ENCODE data around the gene CDV3. TPM values are rescaled to one million over a fixed set of nuclear protein-coding genes. Genes with fewer than 3 reads are reported as not detected.

The CDV3 gene
- total and polyA plus RNA-seq, 4 donors, result 48.8 to 153 (median 93.7) TPM

- H3K9me3 ChIP-seq (ENCODE audit: control insufficient read depth, low read length), result no peaks in the 10 kb centered on the region
- peak; percentile 97 for ATAC-seq (ENCODE audit: low FRiP score)
- WGBS, 2 donors, result 0 to 1% methylated on average over 33 of the region's 33 CpGs
- peak; percentile 100 for DNase-seq
- H3K27ac ChIP-seq (ENCODE audit: low read depth in 1 of 2, low read length in 2 of 2), result peak overlapping the region in 1 of 2 donors; percentile 97
- H3K36me3 ChIP-seq (ENCODE audit: control insufficient read depth in 1 of 2, insufficient read depth in 2 of 2, low read length in 1 of 2), result no peaks in the 10 kb centered on the region
- intact Hi-C loops (cut with DNase I), result loop anchor here (2.0 to 10.0 kb wide), 2 partner anchors 848 to 850 kb away; partner anchors contain the start of gene NPHP3 (in 2 of the 2)
- peaks cover 5% of the 10 kb centered on the region in 2 donors for H3K4me1 ChIP-seq (ENCODE audit: control insufficient read depth in 1 of 2, insufficient read depth in 2 of 2, low read length in 2 of 2)
- peak overlapping the region in 1 of 2 donors; percentile 27 for H3K4me3 ChIP-seq (ENCODE audit: low read length in 2 of 2)
- H3K27me3 ChIP-seq (ENCODE audit: control insufficient read depth in 1 of 2, insufficient read depth in 2 of 2, low read length in 1 of 2), result no peaks in the 10 kb centered on the region
These were observed 345 bp upstream of the CDV3 start for GRCh38 chr3:133573054-133573628.

GRCh38 chr3:133574260-133574881 is 885 bp downstream of the CDV3 start:
- ATAC-seq (ENCODE audit: low FRiP score), result peak; percentile 62
- Histone ChIP-seq H3K27ac (ENCODE audit: low read depth in 1 of 2, low read length in 2 of 2) (peak overlapping the region; percentile 99 to 100), H3K9me3 (ENCODE audit: control insufficient read depth, low read length) (no peaks in the 10 kb centered on the region), H3K27me3 (ENCODE audit: control insufficient read depth in 1 of 2, insufficient read depth in 2 of 2, low read length in 1 of 2) (no peaks in the 10 kb centered on the region), H3K36me3 (ENCODE audit: control insufficient read depth in 1 of 2, insufficient read depth in 2 of 2, low read length in 1 of 2) (no peaks in the 10 kb centered on the region), H3K4me3 (ENCODE audit: low read length in 2 of 2) (peak overlapping the region; percentile 99 to 100), H3K4me1 (ENCODE audit: control insufficient read depth in 1 of 2, insufficient read depth in 2 of 2, low read length in 2 of 2) (peaks cover 3 to 5% of the 10 kb centered on the region in 2 donors)
- peak; percentile 83 to 93 for DNase-seq
- intact Hi-C loops (cut with DNase I), result loop anchor here in 1 of 2 donors (10.0 kb wide), 1 partner anchor 850 kb away; the partner anchor contains the start of gene NPHP3
- WGBS, 2 donors, result 0% methylated on average over 23 to 54 of the region's 54 CpGs

GRCh38 chr3:133575086-133575485 is 1.6 kb downstream of the CDV3 start:
- intact Hi-C loops (cut with DNase I), result loop anchor here (5.0 to 10.0 kb wide), 3 partner anchors 88 to 850 kb away; partner anchors contain the start of gene NPHP3 (in 1 of the 2)
- Histone ChIP-seq H3K27me3 (ENCODE audit: control insufficient read depth in 1 of 2, insufficient read depth in 2 of 2, low read length in 1 of 2) (no peaks in the 10 kb centered on the region), H3K36me3 (ENCODE audit: control insufficient read depth in 1 of 2, insufficient read depth in 2 of 2, low read length in 1 of 2) (peaks cover 0 to 3% of the 10 kb centered on the region in 2 donors), H3K9me3 (ENCODE audit: control insufficient read depth, low read length) (no peaks in the 10 kb centered on the region), H3K27ac (ENCODE audit: low read depth in 1 of 2, low read length in 2 of 2) (peak overlapping the region; percentile 60 to 100), H3K4me3 (ENCODE audit: low read length in 2 of 2) (peak overlapping the region; percentile 99 to 100), H3K4me1 (ENCODE audit: control insufficient read depth in 1 of 2, insufficient read depth in 2 of 2, low read length in 2 of 2) (peaks cover 2 to 5% of the 10 kb centered on the region in 2 donors)
- DNase-seq (no peak), ATAC-seq (ENCODE audit: low FRiP score) (no peak)
- WGBS, 2 donors, result 25 to 29% methylated on average over 4 of the region's 4 CpGs

GRCh38 chr3:133576169-133576568 is 2.7 kb downstream of the CDV3 start:
- ATAC-seq (ENCODE audit: low FRiP score) (no peak), DNase-seq (no peak)
- H3K27ac ChIP-seq (ENCODE audit: low read depth in 1 of 2, low read length in 2 of 2), result no peak overlapping the region
- peaks cover 2 to 5% of the 10 kb centered on the region in 2 donors for H3K4me1 ChIP-seq (ENCODE audit: control insufficient read depth in 1 of 2, insufficient read depth in 2 of 2, low read length in 2 of 2)
- intact Hi-C loops (cut with DNase I), result loop anchor here (5.0 to 10.0 kb wide), 3 partner anchors 89 to 851 kb away; partner anchors contain the start of gene NPHP3 (in 1 of the 2)
- peaks cover 0 to 3% of the 10 kb centered on the region in 2 donors for H3K36me3 ChIP-seq (ENCODE audit: control insufficient read depth in 1 of 2, insufficient read depth in 2 of 2, low read length in 1 of 2)
- WGBS, 2 donors, result 1 to 4% methylated on average over 3 of the region's 3 CpGs
- no peaks in the 10 kb centered on the region for H3K27me3 ChIP-seq (ENCODE audit: control insufficient read depth in 1 of 2, insufficient read depth in 2 of 2, low read length in 1 of 2)
- peak overlapping the region; percentile 39 to 47 for H3K4me3 ChIP-seq (ENCODE audit: low read length in 2 of 2)
- H3K9me3 ChIP-seq (ENCODE audit: control insufficient read depth, low read length), result no peaks in the 10 kb centered on the region

- 3 to 5% methylated on average over 1 of the region's 1 CpG for WGBS, 2 donors
- H3K4me1 ChIP-seq (ENCODE audit: control insufficient read depth in 1 of 2, insufficient read depth in 2 of 2, low read length in 2 of 2), result peaks cover 2 to 5% of the 10 kb centered on the region in 2 donors
- H3K4me3 ChIP-seq (ENCODE audit: low read length in 2 of 2), result no peak overlapping the region
- intact Hi-C loops (cut with DNase I), result loop anchor here (5.0 to 10.0 kb wide), 3 partner anchors 91 to 854 kb away; partner anchors contain the start of gene NPHP3 (in 1 of the 2)
- ATAC-seq (ENCODE audit: low FRiP score), result no peak
- no peaks in the 10 kb centered on the region for H3K9me3 ChIP-seq (ENCODE audit: control insufficient read depth, low read length)
- DNase-seq, result no peak
- H3K36me3 ChIP-seq (ENCODE audit: control insufficient read depth in 1 of 2, insufficient read depth in 2 of 2, low read length in 1 of 2), result peaks cover 5% of the 10 kb centered on the region in 2 donors
- H3K27me3 ChIP-seq (ENCODE audit: control insufficient read depth in 1 of 2, insufficient read depth in 2 of 2, low read length in 1 of 2), result no peaks in the 10 kb centered on the region
- no peak overlapping the region for H3K27ac ChIP-seq (ENCODE audit: low read depth in 1 of 2, low read length in 2 of 2)
These were observed 5.2 kb downstream of the CDV3 start for GRCh38 chr3:133578548-133579191.

- H3K27ac ChIP-seq (ENCODE audit: low read depth in 1 of 2, low read length in 2 of 2), result no peak overlapping the region
- H3K4me3 ChIP-seq (ENCODE audit: low read length in 2 of 2), result no peak overlapping the region
- no peaks in the 10 kb centered on the region for H3K27me3 ChIP-seq (ENCODE audit: control insufficient read depth in 1 of 2, insufficient read depth in 2 of 2, low read length in 1 of 2)
- no peak for DNase-seq
- no peak for ATAC-seq (ENCODE audit: low FRiP score)
- no peaks in the 10 kb centered on the region for H3K9me3 ChIP-seq (ENCODE audit: control insufficient read depth, low read length)
- 90 to 92% methylated on average over 6 of the region's 6 CpGs for WGBS, 2 donors
- H3K36me3 ChIP-seq (ENCODE audit: control insufficient read depth in 1 of 2, insufficient read depth in 2 of 2, low read length in 1 of 2), result peaks cover 8 to 9% of the 10 kb centered on the region in 2 donors
- H3K4me1 ChIP-seq (ENCODE audit: control insufficient read depth in 1 of 2, insufficient read depth in 2 of 2, low read length in 2 of 2), result no peaks in the 10 kb centered on the region
- intact Hi-C loops (cut with DNase I), result no loop called here
These were observed 9.9 kb downstream of the CDV3 start for GRCh38 chr3:133583396-133583795.

- Histone ChIP-seq H3K9me3 (ENCODE audit: control insufficient read depth, low read length) (no peaks in the 10 kb centered on the region), H3K27ac (ENCODE audit: low read depth in 1 of 2, low read length in 2 of 2) (no peak overlapping the region), H3K27me3 (ENCODE audit: control insufficient read depth in 1 of 2, insufficient read depth in 2 of 2, low read length in 1 of 2) (no peaks in the 10 kb centered on the region), H3K4me3 (ENCODE audit: low read length in 2 of 2) (no peak overlapping the region), H3K4me1 (ENCODE audit: control insufficient read depth in 1 of 2, insufficient read depth in 2 of 2, low read length in 2 of 2) (peaks cover 2% of the 10 kb centered on the region in 2 donors), H3K36me3 (ENCODE audit: control insufficient read depth in 1 of 2, insufficient read depth in 2 of 2, low read length in 1 of 2) (peaks cover 7 to 10% of the 10 kb centered on the region in 2 donors)
- ATAC-seq (ENCODE audit: low FRiP score) (no peak), DNase-seq (no peak)
- intact Hi-C loops (cut with DNase I), result no loop called here
- WGBS, 2 donors, result 85 to 86% methylated on average over 4 of the region's 4 CpGs
These were observed 14.5 kb downstream of the CDV3 start for GRCh38 chr3:133588035-133588434.

GRCh38 chr3:133588784-133589465 is 15.4 kb downstream of the CDV3 start:
- intact Hi-C loops (cut with DNase I), result no loop called here
- Histone ChIP-seq H3K36me3 (ENCODE audit: control insufficient read depth in 1 of 2, insufficient read depth in 2 of 2, low read length in 1 of 2) (peaks cover 5 to 8% of the 10 kb centered on the region in 2 donors), H3K27ac (ENCODE audit: low read depth in 1 of 2, low read length in 2 of 2) (peak overlapping the region in 1 of 2 donors; percentile 10), H3K27me3 (ENCODE audit: control insufficient read depth in 1 of 2, insufficient read depth in 2 of 2, low read length in 1 of 2) (no peaks in the 10 kb centered on the region), H3K4me1 (ENCODE audit: control insufficient read depth in 1 of 2, insufficient read depth in 2 of 2, low read length in 2 of 2) (peaks cover 2% of the 10 kb centered on the region in 2 donors), H3K4me3 (ENCODE audit: low read length in 2 of 2) (no peak overlapping the region), H3K9me3 (ENCODE audit: control insufficient read depth, low read length) (no peaks in the 10 kb centered on the region)
- 56 to 72% methylated on average over 2 of the region's 2 CpGs for WGBS, 2 donors
- DNase-seq (no peak), ATAC-seq (ENCODE audit: low FRiP score) (no peak)

All from aorta (tissue), 5 donors.